Hepatocyte (in vitro differentiated cells): Measurements from ENCODE around the gene CELF5.

Experiments
- CTCF ChIP-seq: fragments of 200-600 bp; sonication (generic); IDR thresholded peaks from 2 replicates; pipeline ENCODE4 v1.5.1; 2016; ENCODE audit warnings: antibody characterized with exemption, mild to moderate bottlenecking; ENCODE audit not compliant: poor library complexity
- EZH2phosphoT487 ChIP-seq: fragments of 200-600 bp; sonication (generic); IDR thresholded peaks from one replicate; pipeline ENCODE4 v1.6.1; 2018; ENCODE audit warnings: antibody characterized with exemption, mild to moderate bottlenecking, low read depth, moderate library complexity; ENCODE audit not compliant: unreplicated experiment, severe bottlenecking

DNA sequence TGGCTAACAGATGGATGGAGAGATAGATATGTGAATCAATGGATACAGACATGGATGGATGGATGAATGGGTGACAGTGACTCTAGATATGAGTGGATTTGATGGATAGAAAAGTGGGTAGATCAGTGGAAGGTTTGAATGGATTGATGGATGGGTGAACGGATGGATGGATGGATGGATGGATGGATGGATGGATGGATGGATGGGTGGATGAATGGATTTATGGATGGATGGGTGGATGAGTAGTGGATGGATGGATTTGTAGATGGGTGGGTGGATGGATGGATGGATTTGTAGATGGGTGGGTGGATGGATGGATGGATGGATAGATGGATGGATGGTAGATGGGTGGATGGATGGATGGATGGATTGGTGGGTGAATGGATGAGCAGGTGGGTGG lies 6.8 kb downstream of the CELF5 start:
- TF ChIP-seq CTCF (no peak), EZH2phosphoT487 (no peak)
